GM18507 (cell line): ENCODE data around the gene SNAP29.

Experiments
- DNase-seq: peaks from one replicate; pipeline ENCODE4 v3.0.0; 2011; ENCODE audit warnings: low read depth; ENCODE audit not compliant: insufficient read length; ENCODE audit errors: extremely low spot score
- FAIRE-seq: peaks from 2 replicates; lab custom pipeline; 2011; peaks lifted over from hg19 to GRCh38; lab: Jason Lieb, UNC

The SNAP29 gene

GRCh38 chr22:20864186-20864908, 5.5 kb downstream of the SNAP29 start:
- DNase-seq (no peak), FAIRE-seq (no peak)

GRCh38 chr22:20865331-20865730, 6.5 kb downstream of the SNAP29 start:
- DNase-seq (no peak), FAIRE-seq (no peak)

GRCh38 chr22:20865875-20866445, 7.2 kb downstream of the SNAP29 start:
- DNase-seq: no peak
- FAIRE-seq: no peak

- FAIRE-seq (no peak), DNase-seq (no peak)
Observed at GRCh38 chr22:20866736-20867135, 7.9 kb downstream of the SNAP29 start.

- FAIRE-seq (no peak), DNase-seq (no peak)
Observed at GRCh38 chr22:20867179-20868024, 8.6 kb downstream of the SNAP29 start.

- no peak for DNase-seq
- FAIRE-seq: no peak
Observed at GRCh38 chr22:20868025-20868962, 9.5 kb downstream of the SNAP29 start.

GRCh38 chr22:20869234-20869633, 10.4 kb downstream of the SNAP29 start:
- FAIRE-seq: no peak
- DNase-seq: no peak

- DNase-seq: no peak
- FAIRE-seq: no peak
Observed at GRCh38 chr22:20873214-20873613, 14.4 kb downstream of the SNAP29 start.

- DNase-seq (no peak), FAIRE-seq (no peak)
Observed at GRCh38 chr22:20875296-20875695, 16.5 kb downstream of the SNAP29 start.

- FAIRE-seq (no peak), DNase-seq (no peak)
Observed at GRCh38 chr22:20877715-20878114, 18.9 kb downstream of the SNAP29 start.

GRCh38 chr22:20881231-20881630, 22.4 kb downstream of the SNAP29 start:
- FAIRE-seq: no peak

GRCh38 chr22:20881869-20882815, 23.3 kb downstream of the SNAP29 start:
- FAIRE-seq: no peak
- DNase-seq: no peak

More at GRCh38 chr22:20881231-20881630, 22.4 kb downstream of the SNAP29 start:
- no peak for DNase-seq

GRCh38 chr22:20882855-20883254, 24.0 kb downstream of the SNAP29 start:
- DNase-seq: no peak
- no peak for FAIRE-seq

- FAIRE-seq: no peak
Observed at GRCh38 chr22:20884454-20884853, 25.6 kb downstream of the SNAP29 start.

GRCh38 chr22:20885017-20885556, 26.3 kb downstream of the SNAP29 start:
- FAIRE-seq: no peak
- no peak for DNase-seq

More at GRCh38 chr22:20884454-20884853, 25.6 kb downstream of the SNAP29 start:
- no peak for DNase-seq

- FAIRE-seq (peak; percentile 77), DNase-seq (peak; percentile 45)
Observed at GRCh38 chr22:20885557-20886323, 26.9 kb downstream of the SNAP29 start.

GRCh38 chr22:20887375-20887774, 28.6 kb downstream of the SNAP29 start:
- DNase-seq: no peak
- FAIRE-seq: no peak
